COLO668 (cell line): ENCODE measurements around the gene GID4.

ENCODE experiments used
- DNase-seq: peaks from one replicate; lab custom pipeline; 2025; ENCODE audit not compliant: unreplicated experiment; lab: John Stamatoyannopoulos, UW

Gene GID4

GRCh38 chr17:18015593-18015992 lies 23.6 kb upstream of the GID4 start:
- DNase-seq: no peak

GRCh38 chr17:18016426-18016825 lies 22.8 kb upstream of the GID4 start:
- DNase-seq: no peak

GRCh38 chr17:18017958-18018357 lies 21.2 kb upstream of the GID4 start:
- DNase-seq: no peak

- no peak for DNase-seq
Measured at GRCh38 chr17:18018411-18018921, 20.7 kb upstream of the GID4 start.

GRCh38 chr17:18019838-18020154 lies 19.4 kb upstream of the GID4 start:
- no peak for DNase-seq

GRCh38 chr17:18020971-18021370 lies 18.2 kb upstream of the GID4 start:
- DNase-seq: no peak

GRCh38 chr17:18021372-18021771 lies 17.8 kb upstream of the GID4 start:
- no peak for DNase-seq

GRCh38 chr17:18025241-18025944 lies 13.8 kb upstream of the GID4 start:
- DNase-seq: no peak

- peak; percentile 4 for DNase-seq
Measured at GRCh38 chr17:18025945-18026776, 13.0 kb upstream of the GID4 start.

GRCh38 chr17:18027280-18027679 lies 11.9 kb upstream of the GID4 start:
- peak; percentile 52 for DNase-seq

GRCh38 chr17:18028114-18028951 lies 10.9 kb upstream of the GID4 start:
- DNase-seq: peak; percentile 57

GRCh38 chr17:18028952-18029540 lies 10.2 kb upstream of the GID4 start:
- DNase-seq: no peak

GRCh38 chr17:18031955-18032354 lies 7.3 kb upstream of the GID4 start:
- no peak for DNase-seq

GRCh38 chr17:18033442-18034099 lies 5.6 kb upstream of the GID4 start:
- peak; percentile 38 for DNase-seq

- no peak for DNase-seq
Measured at GRCh38 chr17:18035704-18036103, 3.5 kb upstream of the GID4 start.

- no peak for DNase-seq
Measured at GRCh38 chr17:18037486-18037885, 1.7 kb upstream of the GID4 start.

GRCh38 chr17:18038149-18038850 lies 908 bp upstream of the GID4 start:
- no peak for DNase-seq

- DNase-seq: peak; percentile 43
Measured at GRCh38 chr17:18039535-18040260, 490 bp downstream of the GID4 start.

GRCh38 chr17:18040261-18040858 lies 1.2 kb downstream of the GID4 start:
- no peak for DNase-seq
